HG02852 (cell line): ENCODE data around the gene SELENOT.
"Not testable (repeated sequence)": the region's sequence is repeated elsewhere in the genome, so short reads cannot be mapped to it uniquely, and the experiment has no call there.

Experiments used
- ATAC-seq: cut with Tn5 transposase; IDR thresholded peaks from one replicate; pipeline ENCODE4 v1.9.1; 2021; ENCODE audit warnings: mild to moderate bottlenecking, moderate library complexity; ENCODE audit not compliant: unreplicated experiment

The SELENOT gene

DNA sequence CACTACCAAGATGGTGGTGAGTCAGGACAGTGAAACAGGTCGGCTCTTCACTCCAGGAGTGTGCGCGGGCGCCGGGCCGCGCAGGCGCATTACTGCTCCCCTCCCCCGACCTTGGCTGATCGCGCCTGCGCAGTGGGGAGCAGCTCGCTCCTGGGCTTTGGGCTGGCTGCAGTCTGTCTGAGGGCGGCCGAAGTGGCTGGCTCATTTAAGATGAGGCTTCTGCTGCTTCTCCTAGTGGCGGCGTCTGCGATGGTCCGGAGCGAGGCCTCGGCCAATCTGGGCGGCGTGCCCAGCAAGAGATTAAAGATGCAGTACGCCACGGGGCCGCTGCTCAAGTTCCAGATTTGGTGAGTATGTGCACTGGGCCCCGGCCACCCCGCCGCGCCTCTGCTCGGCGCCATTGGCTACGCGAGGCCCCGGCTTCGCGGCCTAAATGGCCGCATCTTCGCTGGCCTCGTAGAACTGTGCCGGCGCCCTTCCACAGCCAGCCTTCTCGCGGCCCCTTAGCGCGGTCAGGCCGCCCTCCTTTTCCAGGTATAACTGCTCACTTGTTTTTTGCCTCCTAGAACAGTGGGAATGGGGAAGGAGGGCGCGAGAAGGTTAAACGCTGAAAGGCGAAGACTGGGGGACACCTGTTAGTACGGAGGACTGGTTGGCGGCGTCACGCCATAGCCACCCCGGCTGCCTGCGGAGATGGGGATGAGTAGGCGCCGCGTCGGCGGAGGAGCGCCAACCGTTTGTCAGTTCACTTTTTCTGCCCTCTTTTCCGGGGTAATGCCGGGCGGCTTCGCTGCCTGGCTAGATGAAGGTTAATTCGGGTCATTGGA, at the start of gene SELENOT:
TSS of gene SELENOT (plus strand) at position 169 of the 827 bp plus-strand sequence. CDS start at position 211, 42 bp downstream.
- peak; percentile 51 for ATAC-seq

- no peak for ATAC-seq
Observed at GRCh38 chr3:150555859-150556436, 47.2 kb upstream of the SELENOT start.

- ATAC-seq, result no peak
Observed at GRCh38 chr3:150556792-150557191, 46.3 kb upstream of the SELENOT start.

DNA sequence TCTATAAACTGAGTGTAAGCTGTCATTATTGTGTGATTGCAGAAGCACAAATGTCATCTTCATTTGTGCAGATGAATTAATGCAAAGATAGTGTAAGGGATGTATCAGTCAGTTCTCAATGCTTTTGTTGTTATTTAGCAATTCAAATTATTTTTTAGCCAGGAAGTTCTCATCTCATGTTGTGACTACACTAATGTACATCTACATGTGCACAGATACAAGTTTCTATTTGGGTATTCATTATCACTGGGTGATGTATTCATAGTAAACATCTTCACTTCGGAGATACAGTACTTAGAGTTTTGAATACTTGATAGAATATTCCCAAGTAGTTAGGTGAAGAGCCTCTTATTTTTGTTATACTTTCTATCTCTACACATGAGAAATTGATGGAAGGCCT, 45.4 kb upstream of the SELENOT start:
- no peak for ATAC-seq

- ATAC-seq, result no peak
Observed at GRCh38 chr3:150564243-150564642, 38.9 kb upstream of the SELENOT start.

- no peak for ATAC-seq
Observed at GRCh38 chr3:150567328-150567727, 35.8 kb upstream of the SELENOT start.

- ATAC-seq, result no peak
Observed at GRCh38 chr3:150577855-150578254, 25.3 kb upstream of the SELENOT start.

- no peak for ATAC-seq
Observed at GRCh38 chr3:150581174-150581573, 21.9 kb upstream of the SELENOT start.

DNA sequence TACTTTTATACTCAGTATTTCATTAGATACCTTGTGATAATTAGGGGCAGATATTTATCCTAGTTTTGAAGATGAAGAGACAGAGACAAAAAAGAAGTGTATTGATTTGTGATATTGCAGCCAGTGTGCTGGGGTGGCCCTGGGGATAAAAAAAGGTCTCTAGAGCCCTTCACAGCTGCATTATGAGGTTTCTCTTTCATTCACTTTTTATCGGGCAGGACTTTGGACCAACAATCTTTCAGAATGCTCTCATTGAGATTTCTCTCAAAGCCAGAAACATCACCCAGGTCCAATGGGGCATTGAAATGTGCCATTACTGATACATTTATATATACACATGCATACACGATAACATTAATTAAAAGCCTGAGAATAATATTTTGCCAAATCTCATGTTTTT, 20.5 kb upstream of the SELENOT start:
- ATAC-seq, result peak; percentile 69

- peak; percentile 65 for ATAC-seq
Observed at GRCh38 chr3:150583028-150583427, 20.1 kb upstream of the SELENOT start.

GRCh38 chr3:150588027-150588830, 14.9 kb upstream of the SELENOT start:
- no peak for ATAC-seq

DNA sequence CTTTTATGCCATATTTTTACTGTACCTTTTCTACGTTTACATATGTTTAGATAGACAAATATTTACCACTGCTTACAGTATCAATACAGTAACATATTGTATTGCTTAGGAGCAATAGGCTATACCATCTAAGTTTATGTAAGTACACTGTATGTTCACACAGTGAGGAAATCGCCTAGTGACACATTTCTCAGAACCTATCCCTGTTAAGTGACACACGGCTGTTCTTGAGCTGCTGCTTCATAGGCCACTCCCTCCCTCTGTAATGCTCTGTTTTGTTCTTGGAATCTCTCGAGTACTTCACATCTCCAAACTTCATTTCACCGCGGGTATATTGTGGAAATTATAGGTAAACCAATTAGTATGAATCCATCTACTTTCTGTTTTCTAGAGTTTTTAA, 13.4 kb upstream of the SELENOT start:
- no peak for ATAC-seq

DNA sequence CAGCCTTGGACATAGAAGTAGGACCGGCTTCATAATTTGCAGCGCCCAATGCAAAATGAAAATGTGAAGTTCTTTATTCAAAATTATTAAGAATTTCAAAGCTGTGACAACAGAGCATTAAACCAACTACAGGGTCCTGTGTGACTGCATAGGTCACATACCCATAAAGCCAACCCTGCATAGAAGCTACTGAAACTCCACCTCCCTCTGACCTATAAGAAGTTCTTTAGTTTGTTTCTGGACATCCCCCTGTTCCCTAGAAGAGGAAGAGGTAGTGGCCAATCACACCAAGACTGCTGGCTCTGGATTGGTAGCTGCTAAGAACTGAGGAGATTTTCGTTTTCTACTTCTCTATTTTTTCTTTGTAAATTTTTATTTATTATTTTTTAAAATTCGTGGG, 9.0 kb upstream of the SELENOT start:
- no peak for ATAC-seq

DNA sequence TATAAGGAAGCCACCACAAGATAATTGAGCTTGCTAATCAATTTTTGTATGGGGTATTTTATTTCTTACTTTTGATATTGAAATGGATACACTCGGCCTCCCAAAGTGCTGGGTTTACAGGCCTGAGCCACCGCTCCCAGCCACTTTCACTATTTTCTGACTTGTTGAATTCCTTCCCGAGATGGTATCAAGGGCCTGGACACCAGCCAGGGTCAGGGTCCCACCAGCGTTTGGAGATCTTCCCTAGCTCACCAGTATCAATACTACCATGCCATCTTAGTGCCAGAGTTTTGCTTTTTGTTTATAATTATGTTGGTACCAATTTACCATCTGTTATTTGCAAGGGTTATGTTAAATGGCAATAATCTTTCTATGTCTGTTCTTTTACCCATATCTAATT, 5.5 kb upstream of the SELENOT start:
- ATAC-seq, result no peak

DNA sequence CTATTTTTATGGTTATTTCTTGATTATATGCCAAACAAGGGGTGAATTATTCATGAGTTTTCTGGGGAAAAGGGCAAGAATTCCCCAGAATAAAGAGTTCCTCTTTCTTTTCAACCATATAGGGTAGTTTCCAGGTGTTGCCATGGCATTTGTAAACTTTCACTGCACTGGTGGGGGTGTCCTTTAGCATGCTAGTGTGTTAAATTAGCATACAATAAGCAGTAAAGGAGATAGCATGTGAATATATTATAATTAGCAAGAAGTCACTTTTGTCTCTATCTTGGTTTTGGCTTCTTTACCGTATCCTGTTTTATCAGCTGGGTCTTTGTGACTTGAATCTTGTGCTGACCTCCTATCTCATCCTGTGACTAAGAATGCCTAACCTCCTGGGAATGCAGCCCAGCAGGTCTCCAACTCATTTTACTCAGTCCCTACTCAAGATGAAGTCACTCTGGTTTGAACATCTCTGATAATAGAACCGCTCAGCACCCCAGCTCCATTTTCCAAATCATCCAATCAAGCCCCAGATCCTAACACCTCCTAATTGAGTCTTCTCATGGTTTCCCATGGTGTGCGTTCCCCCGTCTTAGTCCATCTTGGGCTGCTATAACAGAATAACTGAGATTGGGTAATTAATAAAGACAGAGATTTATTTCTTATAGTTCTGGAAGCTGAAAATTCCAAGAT, 3.4 kb upstream of the SELENOT start:
- peak; percentile 14 for ATAC-seq

GRCh38 chr3:150600647-150601530, 2.2 kb upstream of the SELENOT start:
- ATAC-seq, result not testable (repeated sequence)

- peak; percentile 4 for ATAC-seq
Observed at GRCh38 chr3:150602426-150603152, 532 bp upstream of the SELENOT start.

DNA sequence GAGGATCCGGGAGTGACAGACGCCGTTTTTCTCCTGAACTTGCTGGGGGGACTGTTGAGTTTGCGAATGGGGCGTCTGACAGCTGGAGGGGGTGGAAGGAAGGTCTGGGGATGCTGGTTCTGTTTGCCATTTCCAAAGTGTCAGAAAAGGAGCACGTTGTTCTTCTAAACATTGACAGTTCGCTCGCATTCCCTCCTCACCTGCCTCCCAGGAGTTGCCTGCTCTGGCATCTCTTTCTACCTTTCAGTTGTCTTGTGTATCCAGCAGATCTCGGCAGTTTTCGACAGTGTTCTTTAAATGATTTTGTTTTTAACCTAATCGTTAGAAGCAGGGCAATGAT, 829 bp downstream of the SELENOT start:
- ATAC-seq, result no peak

- no peak for ATAC-seq
Observed at GRCh38 chr3:150605998-150606641, 3.0 kb downstream of the SELENOT start.
